Adrenal gland (tissue), 12 donors: ENCODE data around the gene STK39. TPM values are rescaled to one million over a fixed set of nuclear protein-coding genes. Genes with fewer than 3 reads are reported as not detected.

ENCODE experiments used
- DNase-seq, 7 donors: peaks; one replicate each; pipeline ENCODE4 v3.0.0-alpha.2; 2019 to 2020
- H3K27ac ChIP-seq, 5 donors: fragments of 200-600 bp; sonication (generic) in 4 of 5; 1 replicate in 3 of 5; 2 replicates in 2 of 5; pipeline versions ENCODE4 v1.5.1 to v1.8.0; 2016 to 2020; ENCODE audit warnings: mild to moderate bottlenecking in 1 of 5
- H3K27me3 ChIP-seq: fragments of 200-600 bp; 2 replicates; pipeline ENCODE4 v1.8.0; 2021
- H3K36me3 ChIP-seq, 2 donors: fragments of 200-600 bp; replicated peaks in 1 of 2; 1 replicate in 1 of 2; 2 replicates in 1 of 2; pipeline versions ENCODE4 v1.5.1 to v1.8.0; 2018 to 2022
- H3K4me1 ChIP-seq, 2 donors: fragments of 200-600 bp; replicated peaks in 1 of 2; 1 replicate in 1 of 2; 2 replicates in 1 of 2; pipeline versions ENCODE4 v1.5.1 to v1.8.0; 2018 to 2021
- H3K4me3 ChIP-seq, 4 donors: fragments of 200-600 bp; sonication (generic) in 3 of 4; one replicate each; pipeline ENCODE4 v1.5.1; 2016 to 2018
- H3K9me3 ChIP-seq, 3 donors: fragments of 200-600 bp; sonication (generic) in 1 of 3; replicated peaks in 1 of 3; 1 replicate in 2 of 3; 2 replicates in 1 of 3; pipeline versions ENCODE4 v1.5.1 to v1.8.0; 2016 to 2021
- CTCF ChIP-seq, 6 experiments: fragments of 450-650 bp in 4 of 6; fragments of 200-600 bp in 2 of 6; sonication (generic) in 1 of 6; IDR thresholded peaks; 1 replicate in 5 of 6; 2 replicates in 1 of 6; pipeline versions ENCODE4 v1.5.1 to v1.8.0; 2016 to 2021; ENCODE audit warnings: antibody characterized with exemption in 6 of 6, mild to moderate bottlenecking in 2 of 6, moderate library complexity in 1 of 6
- POLR2A ChIP-seq, 2 donors: fragments of 450-650 bp; IDR thresholded peaks; one replicate each; pipeline ENCODE4 v1.6.1; 2017; ENCODE audit warnings: antibody characterized with exemption in 2 of 2, mild to moderate bottlenecking in 2 of 2, moderate library complexity in 1 of 2
- WGBS, 4 donors: extraction: QIAGEN DNeasy Blood & Tissue Kit in 2 of 4; methylation state at CpG; one replicate each; pipeline versions ENCODE4 v1.1.5 to v1.1.7; 2013 to 2017; 5-methylcytosine and 5-hydroxymethylcytosine counted together
- intact Hi-C, 2 donors: fragments of 100-400 bp; cut with DNase I; formaldehyde crosslinking; loops; one replicate each; pipeline versions ENCODE4 v1.14.1 to v1.15.0; 2022 to 2023
- polyA plus RNA-seq, 3 donors: library from polyadenylated mRNA; stranded (reverse); fragments of 200-250 nt in 2 of 3; fragments of 350-450 nt in 1 of 3; fragmentation: Illumina TruSeq in 1 of 3; extraction: RNeasy Lipid Tissue Mini Kit (QIAGEN cat#74804) in 1 of 3; gene quantifications; one replicate each; pipeline ENCODE4 v1.2.3, GENCODE V29; 2013 to 2014
- total RNA-seq, 9 donors: library from RNA; depleted of rRNA in 4 of 9; stranded (reverse); fragments of >200 nt in 4 of 9; fragments of 120-200 nt in 1 of 9; fragmentation: NEBNext Ultra II Directional in 1 of 9; extraction: Animal tissue kit (Norgen Biotek cat#: 25700) in 1 of 9; gene quantifications; one replicate each; pipeline versions ENCODE4 v1.1.0 to v1.2.4, GENCODE V29; 2013 to 2023
- donor health status: healthy with polysubstance abuse.
- donor health status: Bipolar disorder and iron deficiency.
- donor health status: DM: yes; HTN: yes; CAD: no.
- donor health status: DM: no; HTN: no; CAD: no.
- donor health status: DM: no; HTN: no; CAD: no.
- donor health status: DM: yes; HTN: yes; CAD: no.

The STK39 gene
- total and polyA plus RNA-seq, 12 donors, result 2.4 to 11.1 (median 5.8) TPM

- Histone ChIP-seq H3K36me3 (no peaks in the 10 kb centered on the region), H3K9me3 (no peaks in the 10 kb centered on the region), H3K27ac (no peak overlapping the region), H3K27me3 (no peaks in the 10 kb centered on the region), H3K4me3 (no peak overlapping the region), H3K4me1 (no peaks in the 10 kb centered on the region)
- intact Hi-C loops, result no loop called here
- WGBS, 4 donors, result 86 to 97% (median 95%) methylated on average over 5 of the region's 5 CpGs
- TF ChIP-seq POLR2A (IDR thresholded peaks at IDR 0.05) (no peak), CTCF (IDR thresholded peaks at IDR 0.05) (no peak)
- no peak for DNase-seq
Measured at GRCh38 chr2:168179592-168179991, 67.8 kb downstream of the STK39 start.

GRCh38 chr2:168178520-168179324 lies 68.7 kb downstream of the STK39 start:
- no peak for DNase-seq
- Histone ChIP-seq H3K9me3 (no peaks in the 10 kb centered on the region), H3K4me3 (no peak overlapping the region), H3K27ac (no peak overlapping the region), H3K27me3 (no peaks in the 10 kb centered on the region), H3K4me1 (no peaks in the 10 kb centered on the region), H3K36me3 (no peaks in the 10 kb centered on the region)
- TF ChIP-seq CTCF (IDR thresholded peaks at IDR 0.05) (no peak), POLR2A (IDR thresholded peaks at IDR 0.05) (no peak)
- 78 to 88% (median 82%) methylated on average over 4 of the region's 4 CpGs for WGBS, 4 donors
- intact Hi-C loops, result no loop called here

- WGBS, 4 donors, result 80 to 91% (median 83%) methylated on average over 3 of the region's 3 CpGs
- Histone ChIP-seq H3K27ac (no peak overlapping the region), H3K4me1 (no peaks in the 10 kb centered on the region), H3K36me3 (no peaks in the 10 kb centered on the region), H3K9me3 (no peaks in the 10 kb centered on the region), H3K27me3 (no peaks in the 10 kb centered on the region), H3K4me3 (no peak overlapping the region)
- TF ChIP-seq CTCF (IDR thresholded peaks at IDR 0.05) (no peak), POLR2A (IDR thresholded peaks at IDR 0.05) (no peak)
- DNase-seq, result no peak
- intact Hi-C loops, result no loop called here
Measured at GRCh38 chr2:168176402-168176801, 71.0 kb downstream of the STK39 start.

- 80 to 96% (median 89%) methylated on average over 5 of the region's 5 CpGs for WGBS, 4 donors
- Histone ChIP-seq H3K4me1 (no peaks in the 10 kb centered on the region), H3K4me3 (no peak overlapping the region), H3K27ac (no peak overlapping the region), H3K27me3 (no peaks in the 10 kb centered on the region), H3K9me3 (no peaks in the 10 kb centered on the region), H3K36me3 (no peaks in the 10 kb centered on the region)
- intact Hi-C loops, result no loop called here
- no peak for TF ChIP-seq CTCF (IDR thresholded peaks at IDR 0.05)
- no peak for DNase-seq
Measured at GRCh38 chr2:168175469-168175868, 71.9 kb downstream of the STK39 start.
